CD4-positive, alpha-beta T cell treated with Interleukin-4 for 4 hours (primary cell): ENCODE data around the gene SLC22A5.
"Not testable (repeated sequence)": the region's sequence is repeated elsewhere in the genome, so short reads cannot be mapped to it uniquely, and the experiment has no call there.

ENCODE experiments used
- DNase-seq: peaks from one replicate; pipeline ENCODE4 v3.0.0-alpha.2; 2020

Gene SLC22A5

DNA sequence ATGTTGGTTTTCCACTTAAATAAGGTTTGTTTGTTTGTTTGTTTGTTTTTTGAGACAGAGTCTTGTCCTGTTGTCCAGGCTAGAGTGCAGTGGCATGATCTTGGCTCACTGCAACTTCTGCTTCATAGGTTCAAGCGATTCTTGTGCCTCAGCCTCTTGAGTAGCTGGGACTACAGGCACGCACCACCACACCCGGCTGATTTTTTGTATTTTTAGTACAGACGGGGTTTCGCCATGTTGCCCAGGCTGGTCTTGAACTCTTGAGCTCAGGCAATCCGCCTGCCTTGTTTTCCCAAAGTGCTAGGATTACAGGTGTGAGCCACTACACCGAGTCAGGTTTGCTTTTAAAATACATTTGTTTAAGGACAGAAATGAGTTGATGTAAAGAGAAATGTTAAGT, 46.0 kb downstream of the SLC22A5 start:
- not testable (repeated sequence) for DNase-seq

DNA sequence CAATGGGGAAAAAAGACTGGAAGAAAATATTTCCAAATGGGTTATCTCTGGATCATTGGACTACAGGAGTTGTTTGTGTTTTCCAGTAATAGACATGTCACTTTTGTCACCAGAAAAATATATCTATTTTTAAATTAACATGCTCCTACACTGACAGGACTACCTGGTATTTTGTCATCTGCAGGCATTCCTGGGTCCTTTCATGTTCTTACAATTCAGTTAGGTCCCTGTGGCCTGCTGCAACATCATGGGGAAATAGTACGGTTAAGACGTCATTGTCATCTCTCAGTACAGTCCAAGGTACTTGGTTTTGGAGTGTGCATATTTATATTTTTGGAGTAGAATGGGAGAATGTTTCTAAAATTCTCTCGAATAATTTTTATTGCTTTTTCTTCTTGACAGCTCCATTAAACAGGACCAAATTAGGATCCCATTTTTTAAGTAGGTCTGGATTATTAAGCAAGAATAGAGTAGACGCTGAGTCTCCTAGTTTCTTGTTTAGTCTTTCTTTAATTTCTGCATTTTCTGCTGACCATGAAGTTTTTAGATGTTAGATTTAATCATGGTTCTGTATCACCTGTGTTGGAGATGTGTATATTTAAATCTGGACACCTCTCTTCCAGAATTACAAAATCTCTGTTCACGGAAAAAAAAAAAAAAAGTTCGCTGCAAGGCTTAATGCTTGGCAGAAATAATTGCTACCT, 46.9 kb downstream of the SLC22A5 start:
- no peak for DNase-seq

DNA sequence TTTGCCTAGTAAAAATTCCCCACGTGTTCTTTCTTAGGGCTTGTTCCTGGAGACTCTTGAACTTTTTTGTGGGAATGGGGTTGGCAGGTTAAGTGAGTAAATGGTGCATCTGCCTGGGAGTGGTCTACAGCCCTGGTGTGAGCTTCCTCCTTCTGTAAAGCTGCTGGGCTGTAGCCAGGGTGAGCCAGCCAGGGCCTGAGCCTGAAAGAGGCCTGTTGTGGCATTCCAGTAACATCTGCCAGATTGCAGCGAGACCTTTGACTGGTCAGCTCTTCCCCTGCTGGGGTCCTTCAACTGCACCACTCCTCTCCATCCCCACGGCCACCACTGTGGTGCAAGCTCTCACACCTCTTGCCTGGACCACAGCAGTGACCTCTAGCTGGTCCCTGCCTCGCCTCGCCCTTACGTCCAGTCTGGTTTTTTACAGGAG, 47.5 kb downstream of the SLC22A5 start:
- DNase-seq: no peak

DNA sequence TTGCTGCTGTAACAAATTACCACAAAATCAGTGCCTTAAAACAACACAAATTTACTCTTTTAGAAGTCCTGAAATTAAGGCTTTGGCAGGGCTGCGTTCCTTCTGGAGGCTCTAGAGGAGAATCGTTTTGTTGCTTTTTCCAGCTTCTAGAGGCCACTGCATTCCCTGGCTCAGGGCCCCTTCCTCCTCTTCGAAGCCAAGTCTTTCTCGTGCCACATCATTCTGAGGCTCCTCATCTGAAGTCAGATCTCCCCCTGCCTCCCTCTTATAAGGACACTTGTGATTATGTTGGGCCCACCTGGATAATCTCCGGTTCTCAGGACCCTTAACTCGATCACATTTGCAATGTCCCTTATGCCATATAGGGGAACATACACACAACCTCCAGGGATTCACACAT, 48.0 kb downstream of the SLC22A5 start:
- no peak for DNase-seq

DNA sequence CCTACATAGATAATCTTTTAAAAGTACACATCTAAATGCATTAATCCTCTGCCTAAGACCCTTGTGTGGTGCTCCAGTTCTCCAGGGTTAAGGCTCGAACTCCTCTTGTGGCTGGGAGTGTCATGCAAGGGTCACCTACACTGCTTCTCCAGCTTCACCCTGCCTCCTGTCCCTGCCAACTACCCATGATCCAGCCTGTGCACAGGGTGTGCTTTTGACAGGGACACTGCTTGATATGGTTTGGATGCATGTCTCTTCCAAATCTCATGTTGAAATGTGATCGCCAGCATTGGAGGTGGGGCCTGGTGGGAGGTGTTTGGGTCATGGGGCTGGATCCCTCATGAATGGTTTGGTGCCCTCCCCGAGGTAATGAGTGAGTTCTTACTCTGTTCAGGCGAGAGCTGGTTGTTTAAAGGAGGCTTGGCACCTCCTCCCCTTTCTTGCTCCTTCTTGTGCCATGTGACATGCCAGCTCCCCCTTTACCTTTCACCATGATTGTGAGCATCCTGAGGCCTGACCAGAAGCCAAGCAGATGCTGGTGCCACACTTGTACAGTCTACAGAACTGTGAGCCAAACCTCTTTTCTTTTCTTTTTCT, 48.5 kb downstream of the SLC22A5 start:
- DNase-seq: no peak

DNA sequence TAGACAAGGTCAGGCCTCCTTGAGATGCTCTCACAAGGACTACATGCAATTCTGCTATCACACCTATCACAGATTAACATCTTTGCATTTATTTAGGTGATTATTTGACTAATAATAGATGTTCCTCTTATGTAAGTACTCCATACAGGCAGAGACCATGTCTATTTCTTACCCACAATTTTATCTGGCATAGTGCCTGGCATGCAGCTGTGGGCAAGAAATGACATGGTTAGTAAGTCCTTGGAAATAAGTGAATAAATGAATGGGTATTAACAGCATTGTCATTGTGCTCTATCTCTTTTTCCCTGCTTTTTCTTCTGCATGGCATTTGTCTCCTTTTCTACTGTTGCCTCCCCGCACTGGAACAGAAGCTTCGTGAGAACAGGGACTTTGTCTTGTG, 49.4 kb downstream of the SLC22A5 start:
- DNase-seq: no peak

DNA sequence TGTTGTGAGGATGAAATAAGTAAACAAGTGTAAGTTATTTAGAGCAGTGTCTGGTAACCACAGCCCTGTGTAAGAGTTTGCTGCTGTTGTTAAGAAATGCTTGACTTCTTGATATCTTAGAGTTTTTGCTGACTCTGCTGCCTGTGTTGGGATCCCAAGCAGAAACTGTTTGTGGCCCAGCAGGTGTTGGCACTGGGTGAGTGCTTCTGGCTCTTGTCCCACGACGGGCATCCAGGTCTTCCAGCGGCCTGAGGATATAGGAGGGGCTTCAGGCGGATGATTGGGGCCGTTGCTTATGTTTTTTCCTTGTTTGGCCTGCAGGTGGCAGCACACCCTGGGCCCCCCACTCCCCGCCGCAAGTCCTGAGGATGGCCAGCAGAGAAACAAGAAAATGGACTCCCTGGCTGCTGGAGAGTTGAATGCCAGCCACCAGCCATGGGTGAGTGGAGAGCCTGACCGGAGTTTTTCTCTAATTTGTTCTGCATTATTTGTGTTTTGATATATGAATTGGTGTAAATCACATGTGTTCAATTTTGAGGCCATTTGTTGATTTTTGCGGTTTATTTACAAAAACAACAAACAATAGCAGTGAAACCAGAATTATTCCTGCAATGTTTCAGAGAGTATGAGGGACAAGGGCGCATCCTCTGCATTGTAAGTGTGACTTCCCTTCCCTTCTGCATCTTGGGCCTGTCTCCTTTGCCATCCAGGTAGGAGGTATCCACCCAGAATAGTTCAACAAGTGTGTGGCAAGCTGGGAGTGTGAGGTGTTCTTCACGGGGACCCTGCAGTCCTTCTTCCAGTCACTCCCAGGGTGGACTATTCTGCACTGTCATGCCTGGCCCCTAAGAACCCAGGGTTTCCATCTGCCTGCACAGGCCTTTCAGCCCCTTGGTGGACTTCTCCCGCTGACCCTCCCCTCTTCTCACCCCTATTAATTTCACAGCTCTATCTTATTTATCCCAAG, 50.3 kb downstream of the SLC22A5 start:
- DNase-seq: peak; percentile 62

DNA sequence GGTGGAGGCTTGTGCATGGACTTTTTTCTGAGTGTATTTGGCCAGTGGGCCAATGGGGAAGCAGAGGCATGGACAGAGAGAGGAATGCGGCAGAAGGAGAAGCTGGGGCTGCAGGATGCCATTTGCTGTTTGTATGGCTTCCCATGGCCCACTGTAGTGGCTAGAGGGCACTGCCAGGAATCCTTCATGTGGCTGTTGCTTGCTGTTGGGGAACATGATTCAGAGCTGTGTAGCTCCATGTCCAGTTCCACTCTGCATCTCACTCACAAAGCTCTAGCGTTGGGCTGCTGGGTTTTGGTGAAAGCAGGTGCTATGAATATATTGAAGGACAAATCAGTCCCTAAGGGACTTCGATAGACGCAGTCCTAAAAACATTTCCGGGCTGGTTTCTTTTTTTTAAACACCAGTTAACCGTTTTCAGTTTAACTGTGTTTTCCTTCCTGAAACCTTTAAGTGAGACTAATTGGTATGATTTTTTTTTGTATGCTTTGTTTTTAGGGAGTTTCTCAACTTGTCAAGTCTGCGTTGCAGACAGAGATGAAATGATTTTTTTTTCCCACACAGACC, 51.3 kb downstream of the SLC22A5 start:
- DNase-seq: peak; percentile 63

DNA sequence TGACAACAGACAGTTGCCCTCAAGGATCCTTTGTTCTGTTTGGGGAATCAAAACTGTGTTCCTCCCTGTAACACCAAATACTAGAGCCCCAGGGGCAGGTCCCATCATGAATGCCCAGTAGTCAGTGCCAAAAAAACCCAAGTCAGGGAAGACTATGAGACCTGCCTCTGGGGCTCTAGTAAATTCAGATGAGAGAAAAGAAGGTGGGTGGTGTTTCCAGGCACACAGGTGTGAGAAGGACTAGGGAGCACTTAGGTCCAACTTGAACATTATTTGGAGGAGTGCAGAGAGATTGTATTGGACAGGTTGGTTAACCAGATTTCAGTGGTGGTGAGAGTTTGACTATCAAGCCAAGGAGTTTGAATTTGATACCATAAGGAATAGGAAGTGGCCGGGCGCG, 52.0 kb downstream of the SLC22A5 start:
- no peak for DNase-seq

DNA sequence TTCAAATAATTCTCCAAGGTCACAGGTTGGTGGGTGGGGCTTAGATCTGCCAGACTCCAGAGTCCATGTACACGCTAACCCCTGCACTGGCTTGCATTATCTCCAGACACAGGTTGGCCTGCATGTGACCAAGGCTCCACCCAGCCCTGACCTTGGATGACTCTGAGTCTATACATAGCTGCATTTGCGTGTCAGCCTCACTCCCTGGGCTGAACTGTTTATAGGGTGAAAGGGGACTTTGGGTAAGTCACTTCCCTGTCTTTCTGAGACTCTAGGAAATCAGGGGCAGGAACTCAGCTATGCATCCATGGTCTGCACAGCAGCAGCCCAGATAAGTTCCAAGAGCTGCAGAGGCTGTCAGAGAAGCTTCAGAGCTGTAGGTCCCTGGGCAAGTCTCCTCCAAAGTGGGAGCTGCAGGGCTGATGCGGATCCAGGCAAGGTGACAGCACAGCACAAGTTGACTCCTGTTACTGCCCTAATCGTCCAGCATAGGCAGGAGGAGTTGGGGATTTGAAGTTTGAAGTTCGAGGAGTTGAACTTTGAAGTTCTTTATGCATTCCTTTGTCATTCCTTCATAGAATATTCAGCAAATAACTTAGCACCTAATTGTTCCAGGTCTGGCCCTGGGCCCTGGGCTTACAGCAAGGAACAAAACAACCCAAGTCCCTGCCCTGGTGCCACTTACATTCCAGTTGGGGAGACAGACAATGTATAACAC, 53.4 kb downstream of the SLC22A5 start:
- no peak for DNase-seq

DNA sequence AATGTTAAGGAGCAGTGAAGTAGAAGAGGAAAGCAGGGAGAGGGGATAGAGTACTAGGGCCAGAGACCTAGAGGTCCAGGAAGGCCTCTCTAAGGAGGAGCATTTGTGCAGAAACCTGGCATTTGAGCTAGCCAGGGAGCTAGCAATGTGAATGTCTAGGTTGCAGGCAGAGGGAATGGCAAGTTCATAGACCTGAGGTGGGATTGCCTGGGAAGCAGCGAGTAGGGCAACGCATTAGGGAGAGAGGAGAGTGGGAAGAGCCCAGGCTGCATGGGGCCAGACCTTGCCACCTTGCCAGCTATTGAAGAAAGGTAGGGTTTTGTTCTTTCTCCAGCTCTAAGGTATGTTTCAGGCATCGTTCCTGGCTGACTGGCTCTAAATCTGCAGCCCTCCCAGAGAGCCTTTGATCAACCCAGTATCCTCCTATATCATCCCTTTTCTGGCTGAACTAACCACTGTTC, 54.0 kb downstream of the SLC22A5 start:
- no peak for DNase-seq

DNA sequence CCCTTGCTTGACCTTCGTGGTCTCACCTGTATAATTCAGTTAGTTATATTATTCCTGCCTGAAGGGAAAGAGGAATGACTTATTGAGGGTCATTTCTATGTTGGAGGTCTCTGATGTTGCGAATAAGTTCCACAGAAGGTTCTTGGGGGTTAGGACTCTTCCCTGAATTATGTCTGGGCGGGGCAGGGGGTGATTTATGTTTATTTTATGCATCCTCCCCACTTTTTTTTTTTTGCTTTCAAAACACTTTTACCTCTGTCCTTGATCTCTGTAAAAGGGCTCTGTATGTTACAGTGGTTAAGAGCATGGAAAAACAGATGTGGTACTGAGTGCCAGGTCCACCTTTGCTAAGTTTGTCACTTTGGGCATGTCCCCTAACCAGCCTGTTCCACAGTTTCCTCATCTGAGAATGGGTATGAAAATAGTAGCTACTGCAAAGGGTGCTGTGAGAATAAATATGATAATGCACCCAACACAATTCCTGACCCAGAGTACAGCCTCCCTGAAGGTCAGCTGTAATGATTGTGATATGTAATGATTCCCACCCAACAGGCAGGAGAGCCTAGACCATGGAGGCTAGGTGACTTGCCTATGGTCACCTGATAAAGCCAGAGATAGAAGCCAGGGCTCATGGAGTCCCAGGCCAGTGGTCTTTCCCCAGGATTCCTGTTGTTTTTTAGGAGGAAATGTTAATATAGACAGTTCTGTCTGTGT, 54.8 kb downstream of the SLC22A5 start:
- no peak for DNase-seq

DNA sequence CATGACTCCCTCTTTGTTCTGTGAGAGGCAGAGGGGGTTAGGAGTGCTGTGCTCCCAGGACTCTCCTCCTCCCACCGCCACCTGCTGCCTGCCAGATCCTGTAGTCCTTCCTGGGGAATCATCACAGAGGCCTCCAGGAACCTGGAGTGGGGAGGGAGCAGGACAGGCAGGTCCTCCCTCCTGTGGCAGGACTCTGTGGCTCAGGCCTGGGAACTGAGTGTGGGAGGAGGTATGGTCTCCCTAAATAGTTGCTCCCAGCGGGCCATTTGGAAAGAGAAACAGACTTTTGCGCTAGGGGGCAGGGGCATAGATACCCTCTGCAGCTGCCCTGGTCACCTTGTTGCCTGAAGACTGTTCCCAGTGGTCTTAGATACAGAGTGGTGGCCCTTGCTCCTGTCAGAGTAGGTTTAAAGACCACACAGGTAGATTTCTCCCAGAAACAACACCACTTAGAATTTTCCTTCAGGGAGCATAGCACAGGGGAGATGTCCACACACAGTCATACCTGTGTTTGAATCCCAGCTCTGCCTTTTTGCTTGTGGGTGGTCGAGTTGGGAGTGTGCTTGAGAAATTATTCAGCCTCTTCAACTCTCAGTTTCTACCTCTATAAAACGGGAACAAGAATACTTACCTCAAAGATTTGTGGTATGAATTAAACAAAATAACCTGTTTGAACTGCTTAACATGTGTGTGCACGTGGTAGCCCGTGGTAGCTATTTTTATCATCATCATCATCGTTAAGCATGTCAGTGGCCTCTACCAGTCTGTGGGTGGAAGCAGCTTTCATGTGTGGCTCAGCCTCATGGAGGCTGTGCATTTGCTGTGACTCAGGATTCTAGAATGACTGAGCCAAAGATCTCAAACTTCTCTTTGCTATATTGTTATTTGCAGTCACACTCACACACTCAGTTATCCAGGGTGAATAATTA, 55.8 kb downstream of the SLC22A5 start:
- DNase-seq: peak; percentile 92

DNA sequence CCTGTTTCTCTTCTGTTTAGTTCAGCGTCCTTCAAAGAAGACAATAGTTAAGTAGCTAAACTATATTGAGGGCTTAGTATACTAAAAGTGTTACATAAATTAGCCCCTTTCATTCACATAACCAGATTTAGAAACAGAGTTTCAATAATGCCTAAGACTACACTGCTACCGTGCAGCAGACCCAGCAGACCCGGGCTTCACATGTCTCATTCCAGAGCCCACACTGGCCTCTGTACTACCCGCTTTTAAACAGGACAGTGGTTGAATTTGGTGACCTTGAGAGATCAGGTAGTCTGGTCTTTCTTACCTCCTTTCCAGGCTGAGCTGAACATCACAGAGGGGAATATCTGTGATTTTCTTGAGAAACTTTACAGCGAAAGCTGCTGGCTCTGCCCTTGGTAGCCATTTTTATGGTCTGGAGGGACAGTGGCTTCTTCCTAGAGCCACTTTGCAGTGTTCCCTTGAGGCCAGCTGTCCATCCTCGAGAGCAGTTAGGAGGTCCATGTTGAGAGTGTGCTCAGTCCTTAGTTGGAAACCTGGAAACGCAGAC, 56.5 kb downstream of the SLC22A5 start:
- no peak for DNase-seq

DNA sequence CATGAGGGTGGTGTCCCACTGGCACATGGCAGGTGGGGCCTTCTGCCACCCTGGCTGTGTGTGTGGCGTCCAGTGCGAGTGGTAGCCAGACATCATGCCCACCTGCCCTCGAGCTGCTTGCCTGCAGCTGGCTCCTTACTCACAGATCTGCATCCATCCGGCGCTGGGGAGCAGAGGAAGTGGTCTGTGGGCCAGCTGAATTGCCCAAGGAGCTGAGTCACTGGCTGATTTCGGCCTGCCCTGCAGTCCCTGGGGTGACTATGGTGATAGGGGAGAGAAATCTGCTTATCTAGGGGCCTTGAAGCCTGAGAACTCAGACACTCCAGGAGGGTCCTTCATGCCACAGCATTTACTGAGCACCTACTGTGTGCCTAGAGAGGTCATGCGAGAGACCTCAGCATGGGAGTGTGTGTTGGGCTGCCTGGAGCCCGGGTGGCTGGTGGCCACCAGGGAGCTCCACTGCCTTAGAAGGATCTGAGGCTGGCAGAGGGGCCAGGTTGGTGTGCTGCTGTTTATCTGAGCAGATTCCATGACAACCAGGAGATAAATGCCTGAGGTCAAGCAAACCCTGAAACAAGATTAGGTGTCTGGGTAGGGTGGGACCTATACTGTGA, 57.1 kb downstream of the SLC22A5 start:
- DNase-seq: peak; percentile 80

DNA sequence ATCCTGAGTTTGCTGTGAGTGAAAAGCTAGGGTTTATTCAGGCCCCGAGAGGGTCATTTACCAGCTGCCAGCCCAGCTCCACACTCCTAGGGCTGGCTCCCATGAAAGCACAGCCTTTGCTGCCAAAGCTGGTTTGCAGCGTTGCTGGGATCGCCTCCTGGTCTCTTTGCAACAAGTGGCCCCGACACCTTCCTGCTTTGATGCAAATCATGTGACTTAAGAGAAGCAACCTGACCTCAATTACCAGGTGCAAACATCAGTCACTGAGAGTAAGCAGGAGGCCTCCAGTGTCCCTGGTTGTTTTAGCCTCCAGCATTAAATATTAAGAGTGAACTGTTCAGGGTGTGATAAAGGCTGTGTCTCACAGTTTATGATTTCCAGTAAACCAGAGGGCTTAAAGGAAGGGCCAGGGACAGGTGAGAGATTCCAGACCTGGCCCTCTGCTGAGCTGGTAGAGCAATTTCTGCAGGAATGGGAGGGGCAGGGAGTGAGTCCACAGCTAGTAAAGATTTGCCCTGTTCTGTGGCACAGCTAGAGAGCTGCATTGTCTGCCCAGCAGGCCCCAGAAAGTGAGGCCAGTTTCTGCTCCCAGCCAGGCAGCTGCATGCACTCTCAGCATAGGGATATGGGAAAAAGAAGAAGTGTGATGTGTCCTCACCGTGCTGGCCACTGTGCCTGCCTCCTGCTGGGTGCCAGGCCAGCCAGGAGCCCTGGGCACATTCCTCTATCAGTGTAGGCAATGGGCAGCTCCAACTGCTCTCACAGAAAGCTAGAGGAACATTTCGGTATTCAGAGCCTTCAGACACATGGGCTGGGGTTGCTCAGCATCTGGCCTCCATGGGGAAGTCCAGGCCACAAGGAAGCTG, 58.0 kb downstream of the SLC22A5 start:
- DNase-seq: peak; percentile 81

DNA sequence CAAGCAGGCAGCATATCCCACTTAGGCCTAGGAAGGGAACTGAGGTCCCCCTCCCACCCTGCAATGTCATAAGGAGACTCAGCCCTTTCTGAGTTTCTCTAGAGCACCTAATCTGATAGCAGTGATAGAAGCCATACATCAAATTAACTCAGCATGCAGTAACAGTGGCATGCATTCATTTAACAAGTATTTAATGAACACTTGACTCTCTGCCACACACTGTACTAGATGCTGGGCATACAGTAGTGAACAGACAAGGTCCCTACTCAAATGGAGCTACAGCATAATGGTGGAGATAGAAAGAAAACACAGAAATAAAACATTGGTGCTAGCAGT, 58.6 kb downstream of the SLC22A5 start:
- DNase-seq: no peak

DNA sequence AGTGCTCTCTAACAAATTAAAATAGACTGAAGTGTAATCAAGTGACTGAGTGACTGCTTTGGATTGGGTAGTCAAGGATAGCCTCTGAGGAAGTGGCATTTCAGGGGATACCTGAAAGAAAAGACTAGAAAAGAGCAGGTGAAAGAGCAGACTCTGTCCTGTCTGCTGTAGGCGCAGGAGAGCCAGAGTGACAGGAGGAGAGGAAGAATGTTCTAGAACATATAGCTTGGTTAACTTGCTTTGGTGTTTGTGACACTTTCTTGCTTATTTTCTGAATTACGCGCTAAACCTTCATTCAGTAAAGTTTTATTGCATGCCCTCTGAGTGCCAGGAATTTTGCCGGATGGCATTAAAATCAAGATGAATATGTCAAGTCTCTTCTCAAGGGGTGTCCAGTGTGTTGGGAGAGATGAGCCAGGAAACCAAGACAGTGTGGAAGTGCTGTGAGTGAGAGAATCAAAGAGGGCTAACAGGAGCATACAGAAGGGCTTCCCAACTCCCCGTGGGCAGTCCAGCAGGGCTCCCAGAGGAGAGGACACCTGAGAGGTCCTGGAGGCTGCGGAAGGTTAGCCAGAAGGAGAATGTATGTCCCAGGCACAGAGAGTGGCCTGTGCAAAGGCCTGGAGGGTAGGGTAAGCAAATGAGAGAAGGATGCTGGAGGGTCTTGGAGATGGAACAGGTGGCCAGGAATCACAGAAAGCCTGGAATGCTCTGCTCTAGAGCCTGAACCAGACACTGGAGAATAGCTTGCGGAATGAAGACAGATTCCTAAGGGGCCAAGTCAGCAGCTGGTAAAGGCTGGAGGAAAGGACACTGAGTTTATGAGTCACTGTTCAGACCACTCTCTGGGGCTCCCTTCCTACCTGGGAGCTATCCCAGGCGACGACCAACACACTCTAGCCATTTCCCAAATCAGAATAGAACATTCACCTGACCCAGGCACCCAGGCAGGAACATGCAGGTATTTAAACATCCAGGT, 59.3 kb downstream of the SLC22A5 start:
- DNase-seq: no peak
